Activated naive CD8-positive, alpha-beta T cell treated with anti-CD3 and anti-CD28 coated beads, Interleukin-2, amount 50 U/mL, for 16 hours (primary cell): Measurements from ENCODE around the gene NME5.
"Not testable (repeated sequence)": the region's sequence is repeated elsewhere in the genome, so short reads cannot be mapped to it uniquely, and the experiment has no call there.

Experiments used
- DNase-seq: peaks from one replicate; pipeline ENCODE4 v3.0.0-alpha.2; 2020; ENCODE audit warnings: low read depth, low spot score

NME5 gene

GRCh38 chr5:138138949-138139780 lies at the start of gene NME5:
NME5 (minus strand) TSS chr5:138139428; CDS start chr5:138138780, 648 bp downstream.
- DNase-seq: no peak

- DNase-seq: no peak
Measured at GRCh38 chr5:138188626-138189025, 49.4 kb upstream of the NME5 start.

- no peak for DNase-seq
Measured at GRCh38 chr5:138186002-138186447, 46.8 kb upstream of the NME5 start.

GRCh38 chr5:138182808-138183207 lies 43.6 kb upstream of the NME5 start:
- no peak for DNase-seq

GRCh38 chr5:138180841-138181240 lies 41.6 kb upstream of the NME5 start:
- no peak for DNase-seq

- no peak for DNase-seq
Measured at GRCh38 chr5:138180183-138180782, 41.1 kb upstream of the NME5 start.

GRCh38 chr5:138179277-138179857 lies 40.1 kb upstream of the NME5 start:
- no peak for DNase-seq

- peak; percentile 82 for DNase-seq
Measured at GRCh38 chr5:138178516-138179276, 39.5 kb upstream of the NME5 start, which contains the start of the genes BRD8 and KIF20A. BRD8 (minus strand) TSS chr5:138178630; CDS start chr5:138178614, 16 bp downstream. KIF20A (plus strand) TSS chr5:138179112; CDS start chr5:138179681, 569 bp downstream.

GRCh38 chr5:138177941-138178515 lies 38.8 kb upstream of the NME5 start:
- no peak for DNase-seq

GRCh38 chr5:138170299-138170698 lies 31.1 kb upstream of the NME5 start:
- no peak for DNase-seq

- DNase-seq: no peak
Measured at GRCh38 chr5:138169124-138169523, 29.9 kb upstream of the NME5 start.

- DNase-seq: no peak
Measured at GRCh38 chr5:138163721-138164120, 24.5 kb upstream of the NME5 start.

- no peak for DNase-seq
Measured at GRCh38 chr5:138160706-138161105, 21.5 kb upstream of the NME5 start.

GRCh38 chr5:138159666-138160065 lies 20.4 kb upstream of the NME5 start:
- no peak for DNase-seq

- no peak for DNase-seq
Measured at GRCh38 chr5:138157626-138158025, 18.4 kb upstream of the NME5 start.

GRCh38 chr5:138155977-138156376 lies 16.7 kb upstream of the NME5 start:
- DNase-seq: not testable (repeated sequence)

- no peak for DNase-seq
Measured at GRCh38 chr5:138149530-138149929, 10.3 kb upstream of the NME5 start.

GRCh38 chr5:138148811-138149210 lies 9.6 kb upstream of the NME5 start:
- DNase-seq: no peak

GRCh38 chr5:138143578-138143977 lies 4.3 kb upstream of the NME5 start:
- not testable (repeated sequence) for DNase-seq

GRCh38 chr5:138141734-138142133 lies 2.5 kb upstream of the NME5 start:
- DNase-seq: no peak

- DNase-seq: no peak
Measured at GRCh38 chr5:138140268-138140667, 1.0 kb upstream of the NME5 start.

- no peak for DNase-seq
Measured at GRCh38 chr5:138139781-138140090, 508 bp upstream of the NME5 start.
